ENCODE results near the gene IL22RA1. TPM values are rescaled to one million over a fixed set of nuclear protein-coding genes. Genes with fewer than 3 reads are reported as not detected.

Gene IL22RA1
- total RNA-seq, 1 experiment from 2014 or later = 2.3 TPM

DNA sequence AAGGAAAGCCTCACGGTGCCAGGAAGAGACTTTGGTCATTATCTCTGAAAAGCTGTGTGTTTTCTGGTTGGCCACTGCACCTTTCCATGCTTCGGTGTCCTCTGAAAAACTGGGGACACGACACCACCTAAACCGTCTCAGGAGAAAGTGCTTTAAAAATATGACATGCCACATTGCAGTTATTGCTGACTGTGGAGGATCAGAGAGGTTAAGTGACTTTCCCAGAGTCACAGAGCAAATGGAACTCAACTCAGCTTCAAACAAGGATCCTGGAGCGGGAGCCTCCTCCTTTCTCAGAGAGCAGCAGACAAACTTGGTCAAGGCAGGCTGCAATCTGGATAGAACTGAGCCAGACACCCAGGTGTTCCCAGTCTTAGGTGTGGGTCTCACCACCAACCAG, 44.8 kb downstream of the IL22RA1 start:
- DNase-seq (ENCODE audit: low read depth) = no peak

DNA sequence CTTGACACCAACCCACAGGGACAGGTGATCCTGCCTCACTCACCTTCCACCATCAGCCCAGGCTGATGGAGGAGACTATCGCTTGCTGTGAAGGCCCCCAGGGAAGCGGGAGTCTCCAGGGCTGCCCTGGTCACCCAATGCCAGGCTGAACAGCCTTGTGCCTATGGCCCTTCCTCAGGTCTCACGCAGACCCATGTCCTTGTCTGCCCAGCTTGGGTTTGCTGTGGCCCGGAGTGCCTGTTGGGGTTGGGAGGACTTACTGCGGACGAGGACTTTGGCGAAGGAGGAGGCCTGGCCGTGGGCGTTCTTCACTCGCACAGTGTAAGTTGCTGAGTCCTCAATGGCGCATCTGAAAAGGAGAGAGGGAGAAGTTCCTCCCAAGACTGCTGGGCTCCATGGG, 45.3 kb downstream of the IL22RA1 start:
- no peak for DNase-seq (ENCODE audit: low read depth)

DNA sequence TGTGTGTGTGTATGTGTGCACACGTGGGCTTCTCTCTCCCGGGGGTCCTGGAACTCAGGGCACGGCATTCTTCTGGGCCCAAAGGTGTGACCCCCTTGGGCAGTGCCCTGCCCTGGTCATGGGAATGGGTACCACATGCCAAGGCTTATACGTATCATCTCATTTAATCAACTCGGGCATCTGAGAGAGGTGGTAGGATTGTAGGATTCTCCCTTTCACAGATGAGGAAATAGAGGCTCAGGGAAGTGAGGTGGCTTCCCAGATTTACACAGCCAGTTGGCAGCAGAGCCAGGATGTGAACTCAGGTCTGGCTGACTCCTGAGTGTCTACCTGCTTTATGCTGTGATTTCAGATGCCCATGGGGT, 46.2 kb downstream of the IL22RA1 start:
- DNase-seq (ENCODE audit: low read depth) = no peak

DNA sequence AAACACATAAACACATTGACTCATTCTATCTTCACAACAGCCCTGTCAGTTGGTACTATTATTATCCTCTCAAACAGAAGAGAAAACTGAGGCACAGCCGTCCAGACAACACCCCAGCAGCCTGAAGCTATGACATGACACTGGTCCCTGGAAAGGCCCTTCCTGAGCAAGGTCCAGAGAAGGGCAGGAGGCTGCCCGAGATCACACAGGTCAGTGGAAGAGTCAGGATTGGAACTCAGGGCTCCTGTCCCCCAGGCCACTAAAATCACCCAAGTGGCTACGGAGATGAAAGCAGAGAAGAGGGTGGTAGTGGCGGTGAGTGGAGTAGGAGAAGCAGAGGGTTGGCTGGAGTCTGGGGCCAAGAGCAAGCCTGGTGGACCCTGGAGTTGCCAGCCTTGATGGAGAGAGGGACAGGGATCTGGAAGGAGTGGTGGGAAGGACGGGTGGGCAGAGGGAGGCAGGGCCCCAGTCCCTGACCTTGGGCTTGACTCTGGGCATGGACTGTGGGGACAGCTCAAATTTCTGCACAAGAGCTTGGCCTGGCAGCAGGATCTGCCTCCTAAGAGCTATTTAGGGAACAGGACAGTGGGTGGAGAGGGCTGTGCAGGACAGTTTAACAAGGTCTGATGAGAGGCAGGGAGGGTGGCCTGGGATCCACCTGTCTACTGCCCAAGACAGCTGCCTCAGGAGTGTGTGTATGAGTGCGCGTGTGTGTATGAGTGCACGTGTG, 46.8 kb downstream of the IL22RA1 start:
- no peak for DNase-seq (ENCODE audit: low read depth)

DNA sequence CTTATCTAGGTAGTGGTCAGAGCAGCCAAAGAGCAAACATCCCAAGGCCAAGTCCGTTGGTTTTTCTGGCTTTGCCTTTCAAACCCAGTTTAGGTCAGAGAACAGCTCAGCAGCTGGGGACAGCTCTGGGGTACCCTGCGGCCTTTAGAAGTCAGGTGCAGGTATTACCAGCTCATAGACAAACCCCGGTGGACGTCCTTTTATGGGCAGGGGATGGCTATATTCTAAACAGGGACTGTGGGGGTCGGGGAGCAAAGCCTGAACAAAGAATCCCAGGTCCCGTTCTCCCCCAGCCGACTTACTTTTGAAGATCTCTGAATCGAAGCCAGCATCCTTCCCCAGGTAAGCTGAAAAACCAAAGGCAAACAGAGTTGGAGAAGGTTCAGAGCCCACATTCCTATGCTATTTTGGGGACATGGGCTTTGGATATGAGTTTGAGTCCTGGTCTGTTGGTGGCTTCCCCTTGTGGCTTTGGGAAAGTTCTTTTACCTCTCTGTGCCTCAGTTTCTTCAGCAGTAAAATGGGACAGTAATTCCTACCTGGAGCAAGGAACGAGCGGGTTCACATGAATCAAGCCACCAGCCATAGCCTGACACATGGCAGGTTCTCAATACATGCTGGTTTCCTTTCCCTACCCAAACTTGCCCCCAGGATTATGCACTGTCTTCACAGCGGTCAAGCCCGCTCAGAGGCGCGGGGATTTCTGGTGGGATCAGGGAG, 47.6 kb downstream of the IL22RA1 start:
- no peak for DNase-seq (ENCODE audit: low read depth)

DNA sequence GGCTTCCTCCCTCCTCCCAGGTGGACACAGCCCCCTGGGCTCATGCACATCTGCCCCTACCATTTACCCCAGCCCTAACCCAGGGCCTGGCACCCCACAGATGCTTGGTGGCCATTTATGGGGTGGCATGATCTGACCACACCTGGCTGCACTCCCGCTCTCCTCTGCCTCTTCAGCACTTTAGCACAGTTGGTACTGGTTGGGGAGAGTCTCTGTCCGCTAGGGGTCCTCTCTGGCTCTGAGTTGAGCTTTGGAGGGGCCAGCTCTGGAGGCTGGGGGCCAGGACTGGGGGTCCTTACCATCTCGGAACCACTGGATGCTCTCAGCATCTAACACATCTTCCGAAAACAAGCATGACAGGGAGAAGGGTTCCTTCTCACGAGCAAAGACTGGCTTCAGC, 48.4 kb downstream of the IL22RA1 start:
- no peak for DNase-seq (ENCODE audit: low read depth)

DNA sequence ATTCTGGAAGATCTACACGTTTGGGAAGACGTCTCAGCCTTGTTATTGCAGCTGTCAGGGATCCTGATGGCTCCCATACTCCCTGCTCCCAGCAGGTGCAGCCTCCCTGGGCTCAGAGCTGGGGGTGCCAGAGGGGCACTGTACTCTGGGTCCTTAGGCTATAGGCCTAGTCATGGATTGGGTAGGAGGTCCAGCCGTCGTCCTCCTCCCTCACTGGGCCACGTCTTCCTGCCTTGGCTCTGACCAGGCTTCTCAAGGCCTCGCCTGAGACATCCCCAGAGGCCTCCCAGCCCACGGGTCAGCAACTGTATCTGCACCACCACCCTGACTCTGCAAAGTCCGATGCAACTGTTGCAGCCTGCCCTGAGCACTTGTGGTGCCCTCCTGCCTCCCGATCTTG, 49.2 kb downstream of the IL22RA1 start:
- DNase-seq (ENCODE audit: low read depth) = no peak

DNA sequence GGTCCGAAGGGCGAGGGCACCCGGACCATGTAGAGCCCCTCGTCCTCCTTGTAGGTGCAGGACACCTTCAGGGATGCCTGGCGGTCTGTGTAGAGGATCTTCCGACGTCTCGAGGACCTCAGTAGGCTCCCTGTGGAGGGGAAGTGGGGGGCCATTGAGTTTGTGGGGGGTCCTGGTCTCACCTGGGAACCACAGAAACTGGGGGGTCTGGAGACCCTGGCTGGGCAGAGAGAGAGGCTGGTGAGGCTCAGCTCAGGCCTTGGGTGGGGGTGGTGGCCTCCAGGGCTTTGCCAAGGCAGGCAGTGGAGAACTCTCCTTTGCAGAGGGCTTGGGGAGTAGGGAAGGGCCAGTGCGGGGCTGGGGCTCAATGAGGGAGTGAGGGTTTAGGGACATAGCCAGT, 50.0 kb downstream of the IL22RA1 start:
- no peak for DNase-seq (ENCODE audit: low read depth)

DNA sequence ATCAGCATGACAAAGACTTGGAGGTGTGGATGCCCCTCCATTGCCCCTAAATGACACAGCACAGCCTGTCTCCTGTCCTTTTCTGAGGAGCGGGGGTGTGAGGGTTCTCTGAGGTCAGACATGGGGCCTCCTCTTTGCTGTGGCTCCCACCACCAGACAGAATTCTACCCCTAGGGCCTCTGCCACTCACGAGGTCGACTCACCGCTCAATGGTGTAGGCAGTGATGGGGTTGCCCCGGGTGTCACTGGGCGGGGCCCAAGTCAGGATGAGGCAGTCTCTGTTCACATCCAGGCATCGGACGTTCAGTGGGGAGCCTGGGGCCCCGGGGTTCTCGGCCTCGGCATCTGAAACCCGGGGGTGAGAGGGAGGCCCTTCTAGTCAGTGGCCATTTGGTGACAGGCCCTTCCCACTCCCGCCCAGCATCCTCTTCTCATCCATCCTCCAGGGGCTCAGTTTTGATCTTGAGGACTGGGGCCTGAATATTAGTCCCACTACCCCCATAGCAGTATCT, 50.9 kb downstream of the IL22RA1 start:
- DNase-seq (ENCODE audit: low read depth) = no peak

DNA sequence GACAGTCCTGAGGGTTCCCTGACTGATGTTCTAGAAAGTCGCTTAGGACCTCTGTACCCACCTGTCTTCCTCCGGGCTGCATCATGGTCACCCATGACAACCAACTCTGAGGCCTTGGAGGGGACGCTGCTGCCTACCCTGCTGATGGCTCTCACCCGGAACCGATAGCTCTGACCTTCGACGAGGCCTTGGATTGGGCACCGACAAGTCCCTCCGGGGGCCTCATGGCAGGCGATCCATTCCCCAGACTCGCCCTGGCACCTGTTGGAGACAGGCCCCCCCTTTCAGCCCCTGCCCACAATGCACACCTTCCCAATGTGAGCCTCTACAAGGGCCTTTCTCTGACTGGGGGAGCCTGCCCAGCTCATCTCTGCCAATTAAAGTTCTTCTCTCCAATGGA, 52.2 kb downstream of the IL22RA1 start:
- no peak for DNase-seq (ENCODE audit: low read depth)

DNA sequence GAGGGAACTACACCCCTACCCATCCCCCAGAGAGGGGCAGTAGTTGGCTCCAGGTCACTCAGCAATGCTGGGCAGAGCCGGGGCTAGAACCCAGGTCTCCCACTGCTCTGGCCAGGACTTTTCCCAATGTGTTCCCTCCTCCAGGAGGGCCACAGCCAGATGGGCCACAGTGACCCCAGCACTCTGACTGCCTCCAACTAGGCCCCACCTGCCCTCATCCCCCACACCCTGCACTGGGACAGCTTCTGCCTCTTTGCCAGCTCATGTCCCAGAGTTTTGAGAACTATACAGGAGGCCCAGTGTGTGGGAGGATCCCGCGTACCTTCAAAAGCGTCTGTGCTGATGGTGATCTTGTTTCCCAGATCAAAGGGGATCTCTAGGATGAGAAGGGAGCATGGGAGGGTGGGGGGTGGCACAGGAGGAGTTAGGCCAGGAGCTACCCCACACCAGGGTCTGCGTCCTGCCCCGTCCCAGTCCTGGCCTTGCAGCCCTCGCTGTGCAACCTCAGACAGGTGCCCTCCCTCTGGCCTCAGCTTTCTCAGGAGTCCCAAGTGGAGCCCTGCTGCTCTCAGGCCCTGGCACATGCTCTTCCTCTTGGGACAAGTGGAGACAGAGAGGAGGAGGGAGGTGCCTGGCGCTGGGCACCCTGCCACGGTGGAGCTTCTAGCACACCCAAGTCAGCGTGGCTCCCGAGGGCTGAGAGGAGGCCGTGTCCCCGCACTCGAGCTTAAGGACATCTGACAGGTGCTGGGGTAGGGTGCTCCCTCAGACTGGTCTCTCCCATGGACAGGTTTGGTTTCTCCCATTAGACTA, 53.0 kb downstream of the IL22RA1 start:
- DNase-seq (ENCODE audit: low read depth) = no peak

DNA sequence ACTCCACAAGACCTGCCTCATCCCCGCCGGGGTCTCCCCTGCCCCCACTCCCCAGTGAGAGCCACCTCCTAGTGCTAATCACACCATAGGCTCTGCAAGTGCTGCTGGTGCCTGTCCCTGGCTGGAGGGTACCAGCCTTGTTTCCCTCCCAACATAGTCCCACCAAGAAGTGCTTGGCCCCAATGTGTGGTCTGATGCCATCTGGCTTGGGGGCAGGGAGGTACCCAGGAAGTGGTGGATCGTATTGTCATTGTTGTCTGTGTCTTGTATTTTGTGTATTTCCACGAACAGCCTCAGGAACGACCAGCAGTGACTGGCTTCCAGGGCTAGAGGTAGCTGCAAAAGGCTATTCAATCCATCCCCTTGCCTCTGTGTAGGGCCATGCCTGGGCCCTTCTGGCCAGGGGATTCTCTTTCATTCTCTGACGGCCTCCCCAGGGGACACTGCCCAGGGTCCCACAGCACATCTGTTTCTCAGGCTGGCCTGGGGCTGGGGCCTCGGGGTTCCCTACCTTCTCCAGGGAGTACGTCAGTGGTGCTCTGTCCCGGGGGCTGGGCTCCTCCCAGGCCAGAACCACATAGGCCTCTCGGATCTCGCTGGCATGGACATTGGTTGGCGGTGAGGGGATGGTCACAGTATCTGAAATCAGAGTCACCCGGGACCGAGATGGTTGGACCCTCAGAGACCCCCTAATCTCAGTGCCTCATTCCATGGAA, 53.8 kb downstream of the IL22RA1 start:
- no peak for DNase-seq (ENCODE audit: low read depth)

DNA sequence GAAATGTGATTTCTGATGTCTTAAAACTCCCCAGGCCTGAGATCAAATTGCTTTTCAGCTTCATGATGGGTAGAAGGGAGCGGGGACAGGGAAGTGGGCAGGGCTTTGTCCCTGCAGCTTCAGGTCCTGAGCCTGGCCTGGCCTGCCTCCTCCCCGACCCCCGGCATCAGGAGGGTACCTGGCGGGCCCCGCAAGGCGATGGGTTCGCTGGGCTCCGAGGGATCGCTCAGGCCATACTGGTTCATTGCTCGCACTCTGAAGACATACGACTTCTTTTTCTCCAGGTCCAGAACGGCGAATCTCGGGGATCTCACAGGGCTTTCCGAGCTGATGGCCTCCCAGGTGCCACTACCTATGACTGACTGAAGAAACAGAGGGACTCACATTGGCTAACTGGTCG, 56.5 kb downstream of the IL22RA1 start:
- no peak for DNase-seq (ENCODE audit: low read depth)

DNA sequence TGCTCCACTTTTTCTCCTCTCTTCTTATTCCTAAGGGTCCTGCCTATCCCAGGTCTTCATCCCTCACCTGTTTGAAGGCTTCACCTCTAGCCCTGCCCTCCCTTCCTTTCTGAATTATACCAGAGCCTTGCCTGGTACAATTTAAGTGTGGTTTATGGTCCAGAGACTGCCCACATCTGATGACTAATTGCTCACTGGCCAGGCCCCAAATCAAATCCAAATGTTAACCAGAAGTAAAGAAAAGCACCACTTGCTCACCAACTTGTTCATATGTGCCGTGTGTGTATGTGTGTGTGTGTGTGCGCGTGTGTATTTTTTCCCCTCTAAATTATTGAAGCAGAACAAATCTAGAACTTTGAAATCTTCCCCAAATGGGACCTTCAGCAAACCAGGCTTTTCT, 57.4 kb downstream of the IL22RA1 start:
- peak; percentile 82 for DNase-seq (ENCODE audit: low read depth)

DNA sequence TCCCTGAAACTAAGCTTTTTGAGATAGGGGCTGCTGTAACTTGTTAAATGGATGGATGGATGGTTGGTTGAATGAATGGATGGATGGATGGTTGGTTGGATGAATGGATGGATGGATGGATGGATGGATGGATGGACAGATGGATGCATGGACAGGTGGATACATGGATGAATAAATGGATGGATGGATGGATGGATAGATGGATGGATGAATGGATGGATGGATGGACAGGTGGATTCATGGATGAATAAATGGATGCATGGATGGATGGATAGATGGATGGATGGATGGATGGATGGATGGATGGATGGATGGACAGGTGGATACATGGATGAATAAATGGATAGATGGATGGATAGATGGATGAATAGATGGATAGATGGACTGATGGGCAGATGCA, 57.9 kb downstream of the IL22RA1 start:
- DNase-seq (ENCODE audit: low read depth) = no peak

DNA sequence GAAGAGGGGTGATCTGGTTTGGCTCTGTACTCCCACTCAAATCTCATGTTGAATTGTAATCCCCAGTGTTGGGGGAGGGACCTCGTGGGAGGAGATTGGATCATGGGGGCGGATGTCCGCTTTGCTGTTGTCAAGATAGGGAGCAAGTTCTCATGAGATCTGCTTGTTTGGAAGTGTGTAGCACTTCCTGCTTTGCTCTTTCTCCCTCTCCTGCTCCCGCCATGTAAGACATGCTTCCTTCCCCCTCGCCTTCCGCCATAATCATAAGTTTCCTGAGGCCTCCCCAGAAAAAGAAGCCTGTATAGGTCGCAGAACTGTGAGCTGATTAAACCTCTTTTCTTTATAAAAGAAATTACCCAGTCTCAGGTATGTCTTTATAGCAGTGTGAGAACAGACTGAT, 58.9 kb downstream of the IL22RA1 start:
- DNase-seq (ENCODE audit: low read depth) = no peak

DNA sequence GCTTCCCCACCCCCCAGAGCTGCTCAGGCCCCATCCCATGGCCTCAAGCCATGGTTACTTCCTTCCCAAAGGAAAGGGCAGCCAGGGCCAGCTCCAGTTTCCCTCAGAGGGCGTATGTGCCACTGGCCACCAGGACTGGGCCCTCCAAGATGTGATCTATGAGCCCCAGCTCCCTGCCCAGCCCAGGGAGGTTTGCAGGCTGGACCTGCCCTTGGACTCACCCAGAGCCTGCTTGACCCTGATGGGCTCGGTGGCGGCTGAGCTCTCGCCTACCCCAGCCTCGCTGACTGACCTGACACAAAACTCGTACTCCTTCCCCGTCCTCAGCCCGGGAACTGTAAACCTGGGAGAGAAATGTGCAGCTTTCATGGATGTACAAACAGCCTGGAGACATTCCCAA, 60.6 kb downstream of the IL22RA1 start:
- no peak for DNase-seq (ENCODE audit: low read depth)

DNA sequence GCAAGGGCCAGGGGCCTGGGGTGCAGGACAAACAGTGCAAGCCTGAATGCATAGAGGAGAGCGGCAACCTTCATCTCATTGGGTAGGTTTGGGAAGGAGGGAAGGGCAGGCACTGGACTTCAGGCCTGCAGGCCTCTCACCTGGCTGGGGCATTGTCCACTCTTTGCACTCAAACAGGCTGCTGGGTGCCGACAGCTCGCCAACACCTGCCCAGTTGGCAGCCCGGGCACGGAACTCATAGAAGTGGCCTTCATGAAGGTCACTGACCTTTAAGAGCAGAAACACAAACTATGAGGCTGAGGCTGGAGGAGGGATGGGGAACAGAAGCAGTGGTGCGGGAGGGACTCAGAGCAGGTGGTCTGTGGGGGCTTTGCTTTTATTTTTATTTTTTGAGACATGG, 61.8 kb downstream of the IL22RA1 start:
- no peak for DNase-seq (ENCODE audit: low read depth)

DNA sequence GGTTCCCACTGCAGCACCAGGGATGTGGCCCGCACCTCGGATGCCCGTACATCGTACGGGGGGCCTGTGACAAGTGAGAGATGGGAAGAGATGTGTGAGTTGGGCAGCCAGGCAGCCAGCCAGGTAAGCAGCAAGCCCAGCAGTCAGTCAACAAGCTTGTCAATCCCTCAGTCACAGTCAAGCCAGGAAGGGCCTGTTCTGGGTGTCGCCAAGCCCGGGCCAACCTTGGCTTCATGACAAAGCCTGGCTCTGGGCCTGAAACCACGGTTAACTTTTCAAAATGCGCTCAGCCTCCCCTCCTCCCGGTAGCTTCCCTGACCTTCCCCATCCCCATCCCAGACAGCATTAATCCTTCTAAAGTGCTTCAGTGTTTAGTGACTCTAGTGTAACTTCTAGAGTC, 62.8 kb downstream of the IL22RA1 start:
- DNase-seq (ENCODE audit: low read depth) = no peak

DNA sequence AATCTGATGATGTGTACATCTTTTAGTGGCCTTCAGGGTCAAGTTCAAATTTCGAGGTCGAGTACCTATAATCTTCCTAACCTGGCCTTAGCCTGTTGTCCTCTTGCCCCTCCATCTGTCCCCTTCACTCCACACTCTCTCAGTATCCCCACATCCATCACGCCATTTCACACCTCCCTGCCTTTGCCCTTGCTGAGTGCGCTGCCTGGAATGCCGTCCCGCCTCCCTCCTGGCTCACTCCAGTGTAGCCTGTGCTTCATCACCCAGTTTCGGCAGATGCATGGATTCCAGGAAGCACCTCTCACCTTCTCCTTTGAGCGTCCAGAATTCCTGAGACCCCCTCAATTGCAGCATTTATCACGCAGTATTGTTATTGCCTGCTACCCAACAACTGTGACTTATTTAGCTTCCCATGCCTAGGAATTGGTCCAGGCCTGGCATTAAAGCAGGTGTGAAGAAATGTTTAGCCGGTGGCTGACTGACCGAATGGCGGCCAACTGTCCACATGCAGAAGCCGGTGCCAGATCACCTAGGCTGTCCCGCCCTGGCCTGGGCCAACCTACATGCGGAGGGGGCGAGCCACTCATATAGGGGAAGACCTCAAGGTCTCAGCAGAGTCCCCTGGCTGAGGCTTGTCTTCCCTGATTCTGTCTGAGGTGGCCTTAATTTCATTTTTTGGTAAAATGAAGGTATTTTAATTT, 65.5 kb downstream of the IL22RA1 start:
- DNase-seq (ENCODE audit: low read depth) = no peak

DNA sequence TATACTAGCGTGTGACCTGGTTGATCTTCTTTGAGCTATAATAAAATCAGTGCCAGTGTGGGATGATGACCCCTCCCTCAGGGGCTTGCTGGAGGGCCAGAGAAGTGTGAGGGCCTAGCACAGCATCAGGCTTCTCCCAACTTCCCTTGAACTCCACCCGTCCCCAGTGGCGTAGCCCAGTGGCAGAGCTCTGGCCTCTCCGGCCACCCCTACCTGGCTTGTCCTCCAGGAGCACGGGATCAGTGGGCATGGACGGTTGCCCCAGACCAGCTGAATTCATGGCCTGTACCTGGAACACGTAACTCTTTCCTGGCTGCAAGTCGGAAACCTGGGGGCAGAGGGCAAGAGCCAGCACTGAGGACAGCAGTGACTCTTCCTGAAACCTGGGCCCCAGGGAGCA, 67.0 kb downstream of the IL22RA1 start:
- no peak for DNase-seq (ENCODE audit: low read depth)

DNA sequence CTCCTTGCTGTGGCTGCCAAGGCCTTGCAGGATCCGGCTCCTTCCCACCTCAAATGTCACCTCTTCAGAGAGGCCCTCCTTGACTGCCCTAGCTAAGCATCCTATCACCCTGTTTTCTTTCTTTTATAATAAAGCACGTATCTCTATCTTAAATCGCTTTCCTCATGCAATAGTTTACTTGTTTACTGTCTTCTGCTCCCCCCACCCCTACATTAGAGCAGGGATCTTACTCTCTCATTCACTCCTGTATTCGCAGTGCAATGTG, 67.4 kb downstream of the IL22RA1 start:
- no peak for DNase-seq (ENCODE audit: low read depth)
